H9 (cell line): ENCODE results near the gene TMEM106B. TPM values are rescaled to one million over a fixed set of nuclear protein-coding genes. Genes with fewer than 3 reads are reported as not detected.

Source experiments
- DNase-seq: peaks from one replicate; pipeline ENCODE4 v3.0.0-alpha.2; 2017
- H2AFZ ChIP-seq: one replicate; pipeline ENCODE4 v1.6.1; 2013; ENCODE audit warnings: mild to moderate bottlenecking, low read length, control low read depth, moderate library complexity
- H2AK5ac ChIP-seq: 2 replicates; pipeline ENCODE4 v1.6.1; 2013; ENCODE audit warnings: low read length, control low read depth, mixed read lengths; ENCODE audit not compliant: insufficient read length
- H2BK120ac ChIP-seq: one replicate; pipeline ENCODE4 v1.6.1; 2013; ENCODE audit warnings: low read depth, mild to moderate bottlenecking, low read length, control low read depth, inconsistent platforms; ENCODE audit not compliant: poor library complexity, severe bottlenecking
- H2BK12ac ChIP-seq: 2 replicates; pipeline ENCODE4 v1.6.1; 2013; ENCODE audit warnings: low read length, control low read depth, mixed read lengths, low read depth; ENCODE audit not compliant: insufficient read length
- H2BK15ac ChIP-seq: 2 replicates; pipeline ENCODE4 v1.6.1; 2013; ENCODE audit warnings: low read depth, low read length, control low read depth
- H2BK20ac ChIP-seq: one replicate; pipeline ENCODE4 v1.6.1; 2013; ENCODE audit warnings: low read depth, mild to moderate bottlenecking, low read length, control low read depth, inconsistent platforms; ENCODE audit not compliant: poor library complexity, severe bottlenecking
- H2BK5ac ChIP-seq: 2 replicates; pipeline ENCODE4 v1.6.1; 2013; ENCODE audit warnings: low read length, control low read depth, mixed read lengths; ENCODE audit not compliant: insufficient read length
- H3K14ac ChIP-seq: 2 replicates; pipeline ENCODE4 v1.6.1; 2013; ENCODE audit warnings: low read length, control low read depth; ENCODE audit not compliant: insufficient read depth
- H3K18ac ChIP-seq: 2 replicates; pipeline ENCODE4 v1.6.1; 2013; ENCODE audit warnings: low read depth, mild to moderate bottlenecking, mixed read lengths, low read length, control low read depth; ENCODE audit not compliant: insufficient read length
- H3K23ac ChIP-seq: 2 replicates; pipeline ENCODE4 v1.6.1; 2013; ENCODE audit warnings: low read length, control low read depth, mixed read lengths, low read depth; ENCODE audit not compliant: insufficient read length
- H3K23me2 ChIP-seq: 2 replicates; pipeline ENCODE4 v1.6.1; 2013; ENCODE audit warnings: low read depth, mild to moderate bottlenecking, mixed read lengths, low read length, control low read depth; ENCODE audit not compliant: insufficient read length, poor library complexity, severe bottlenecking
- H3K27ac ChIP-seq: 2 replicates; pipeline ENCODE4 v1.5.1; 2013; ENCODE audit warnings: low read length, control low read depth, mixed read lengths, low read depth; ENCODE audit not compliant: insufficient read length
- H3K27me3 ChIP-seq: 2 replicates; pipeline ENCODE4 v1.6.1; 2013; ENCODE audit warnings: low read length, control low read depth, inconsistent platforms; ENCODE audit not compliant: insufficient read depth
- H3K4ac ChIP-seq: 2 replicates; pipeline ENCODE4 v1.6.1; 2013; ENCODE audit warnings: low read depth, mild to moderate bottlenecking, control low read depth, inconsistent platforms, low read length, moderate library complexity
- H3K4me1 ChIP-seq: 2 replicates; pipeline ENCODE4 v1.6.1; 2013; ENCODE audit warnings: low read length, control low read depth, inconsistent platforms; ENCODE audit not compliant: insufficient read depth
- H3K4me2 ChIP-seq: 2 replicates; pipeline ENCODE4 v1.6.1; 2013; ENCODE audit warnings: low read length, control low read depth, mixed read lengths; ENCODE audit not compliant: insufficient read length, insufficient read depth
- H3K56ac ChIP-seq: 2 replicates; pipeline ENCODE4 v1.6.1; 2013; ENCODE audit warnings: low read depth, mild to moderate bottlenecking, mixed read lengths, low read length, control low read depth; ENCODE audit not compliant: insufficient read length
- H3K79me1 ChIP-seq: 2 replicates; pipeline ENCODE4 v1.6.1; 2013; ENCODE audit warnings: low read depth, mild to moderate bottlenecking, moderate library complexity, low read length, control low read depth, inconsistent platforms; ENCODE audit not compliant: insufficient read depth, poor library complexity, severe bottlenecking
- H3K79me2 ChIP-seq: 2 replicates; pipeline ENCODE4 v1.6.1; 2013; ENCODE audit warnings: low read length, control low read depth, inconsistent platforms; ENCODE audit not compliant: insufficient read depth
- H3K9ac ChIP-seq: 2 replicates; pipeline ENCODE4 v1.6.1; 2013; ENCODE audit warnings: low read length, control low read depth, mixed read lengths; ENCODE audit not compliant: insufficient read length; ENCODE audit errors: extremely low read depth
- H3K9me3 ChIP-seq: one replicate; pipeline ENCODE4 v1.6.1; 2013; ENCODE audit warnings: low read depth, low read length, inconsistent platforms; ENCODE audit not compliant: control insufficient read depth
- H3T11ph ChIP-seq: one replicate; pipeline ENCODE4 v1.6.1; 2013; ENCODE audit warnings: mild to moderate bottlenecking, low read length, control low read depth, inconsistent platforms
- H4K20me1 ChIP-seq: one replicate; pipeline ENCODE4 v1.6.1; 2013; ENCODE audit not compliant: control insufficient read depth, insufficient read length, insufficient read depth
- H4K5ac ChIP-seq: 2 replicates; pipeline ENCODE4 v1.6.1; 2013; ENCODE audit warnings: low read depth, mild to moderate bottlenecking, mixed read lengths, low read length, control low read depth; ENCODE audit not compliant: insufficient read length
- H4K8ac ChIP-seq: replicated peaks from 2 replicates; pipeline ENCODE4 v1.6.1; 2013; ENCODE audit warnings: low read length, control low read depth, mixed read lengths, low read depth; ENCODE audit not compliant: insufficient read length
- H4K91ac ChIP-seq: 2 replicates; pipeline ENCODE4 v1.6.1; 2013; ENCODE audit warnings: low read depth, mild to moderate bottlenecking, moderate library complexity, mixed read lengths, low read length, control low read depth; ENCODE audit not compliant: insufficient read length
- H3K27ac Mint-ChIP-seq, 3 experiments: 2 replicates in 2 of 3; 3 replicates in 1 of 3; pipeline ENCODE4 v1.8.0; 2020 to 2021; ENCODE audit warnings: mixed read lengths in 3 of 3, mild to moderate bottlenecking in 1 of 3, moderate library complexity in 1 of 3
- H3K27me3 Mint-ChIP-seq: 2 replicates; pipeline ENCODE4 v1.8.0; 2021; ENCODE audit warnings: low read depth, mild to moderate bottlenecking, moderate library complexity, mixed read lengths
- H3K36me3 Mint-ChIP-seq, 3 experiments: 2 replicates in 2 of 3; 3 replicates in 1 of 3; pipeline ENCODE4 v1.8.0; 2020 to 2021; ENCODE audit warnings: low read depth in 3 of 3, mixed read lengths in 3 of 3; ENCODE audit not compliant: insufficient read depth in 1 of 3
- H3K4me1 Mint-ChIP-seq, 2 experiments: 2 replicates each; pipeline ENCODE4 v1.8.0; 2020; ENCODE audit warnings: mixed read lengths in 2 of 2
- H3K4me3 Mint-ChIP-seq, 2 experiments: 2 replicates in 1 of 2; 3 replicates in 1 of 2; pipeline ENCODE4 v1.8.0; 2020 to 2021; ENCODE audit warnings: mild to moderate bottlenecking in 2 of 2, mixed read lengths in 2 of 2, moderate library complexity in 1 of 2
- H3K9me3 Mint-ChIP-seq, 2 experiments: 2 replicates in 1 of 2; 3 replicates in 1 of 2; pipeline ENCODE4 v1.8.0; 2020; ENCODE audit warnings: mild to moderate bottlenecking in 2 of 2, mixed read lengths in 2 of 2, moderate library complexity in 1 of 2
- WGBS: extraction: QIAGEN DNeasy Blood & Tissue Kit; methylation state at CpG from one replicate; pipeline ENCODE4 v1.1.7; 2013; ENCODE audit warnings: missing lambda C conversion rate, low lambda C conversion rate, mixed read lengths; ENCODE audit not compliant: insufficient read length; ENCODE audit errors: extremely low coverage; 5-methylcytosine and 5-hydroxymethylcytosine counted together
- total RNA-seq: library from RNA; stranded (reverse); gene quantifications from 2 replicates; pipeline ENCODE4 v1.2.1, GENCODE V29; 2021
- TF ChIP-seq, protein P1 (sequence below): fragments of 200-600 bp; sonication (generic); conservative IDR thresholded peaks from 3 replicates; pipeline ENCODE4 v1.8.0; 2021; ENCODE audit warnings: antibody characterized with exemption, mild to moderate bottlenecking

The TMEM106B gene
- total RNA-seq, 1 experiment from 2014 or later, result 28.4 TPM

- H3K79me1 ChIP-seq, result no peaks in the 10 kb centered on the region
- H4K91ac ChIP-seq, result no peak overlapping the region
- no peak overlapping the region for H3K14ac ChIP-seq
- no peak overlapping the region for H2AFZ ChIP-seq
- H2AK5ac ChIP-seq, result no peak overlapping the region
- DNase-seq, result no peak
- TF ChIP-seq, protein P1, sequence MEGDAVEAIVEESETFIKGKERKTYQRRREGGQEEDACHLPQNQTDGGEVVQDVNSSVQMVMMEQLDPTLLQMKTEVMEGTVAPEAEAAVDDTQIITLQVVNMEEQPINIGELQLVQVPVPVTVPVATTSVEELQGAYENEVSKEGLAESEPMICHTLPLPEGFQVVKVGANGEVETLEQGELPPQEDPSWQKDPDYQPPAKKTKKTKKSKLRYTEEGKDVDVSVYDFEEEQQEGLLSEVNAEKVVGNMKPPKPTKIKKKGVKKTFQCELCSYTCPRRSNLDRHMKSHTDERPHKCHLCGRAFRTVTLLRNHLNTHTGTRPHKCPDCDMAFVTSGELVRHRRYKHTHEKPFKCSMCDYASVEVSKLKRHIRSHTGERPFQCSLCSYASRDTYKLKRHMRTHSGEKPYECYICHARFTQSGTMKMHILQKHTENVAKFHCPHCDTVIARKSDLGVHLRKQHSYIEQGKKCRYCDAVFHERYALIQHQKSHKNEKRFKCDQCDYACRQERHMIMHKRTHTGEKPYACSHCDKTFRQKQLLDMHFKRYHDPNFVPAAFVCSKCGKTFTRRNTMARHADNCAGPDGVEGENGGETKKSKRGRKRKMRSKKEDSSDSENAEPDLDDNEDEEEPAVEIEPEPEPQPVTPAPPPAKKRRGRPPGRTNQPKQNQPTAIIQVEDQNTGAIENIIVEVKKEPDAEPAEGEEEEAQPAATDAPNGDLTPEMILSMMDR, result no peak
- no peak overlapping the region for H4K5ac ChIP-seq
- H3K23ac ChIP-seq, result no peak overlapping the region
- no peak overlapping the region for H3K4me2 ChIP-seq
- Mint-ChIP-seq H3K36me3 (peaks cover 0 to 2% (median 0%) of the 10 kb centered on the region in 3 experiments; a peak in 3 of 7 replicates), H3K27me3 (no peaks in the 10 kb centered on the region), H3K27ac (no peak overlapping the region), H3K4me3 (no peak overlapping the region), H3K9me3 (peaks cover 1 to 8% of the 10 kb centered on the region in 2 experiments; a peak in 2 of 5 replicates), H3K4me1 (no peaks in the 10 kb centered on the region)
- no peak overlapping the region for H2BK5ac ChIP-seq
- H3K27ac ChIP-seq, result no peak overlapping the region
- no peaks in the 10 kb centered on the region for H3K27me3 ChIP-seq
- H3T11ph ChIP-seq, result no peak overlapping the region
- no peak overlapping the region for H2BK120ac ChIP-seq
- H3K79me2 ChIP-seq, result no peaks in the 10 kb centered on the region
- H4K20me1 ChIP-seq, result no peaks in the 10 kb centered on the region
- no peak overlapping the region for H3K56ac ChIP-seq
- H3K4me1 ChIP-seq, result no peaks in the 10 kb centered on the region
- H4K8ac ChIP-seq, result no peak overlapping the region
- no peak overlapping the region for H3K4ac ChIP-seq
- no peak overlapping the region for H2BK15ac ChIP-seq
- WGBS, result 100% methylated on average over 1 of the region's 4 CpGs
- no peak overlapping the region for H2BK12ac ChIP-seq
- no peak overlapping the region for H3K18ac ChIP-seq
- H3K23me2 ChIP-seq, result no peaks in the 10 kb centered on the region
- H3K9ac ChIP-seq, result no peak overlapping the region
- no peaks in the 10 kb centered on the region for H3K9me3 ChIP-seq
- no peak overlapping the region for H2BK20ac ChIP-seq
Observed at GRCh38 chr7:12258074-12258473, 47.0 kb downstream of the TMEM106B start.
